Liver (tissue), 3 donors: Measurements from ENCODE around the gene BRMS1L.

Experiments
- GABPA ChIP-seq, 2 donors: IDR thresholded peaks in 1 of 2; conservative IDR thresholded peaks in 1 of 2; 2 replicates each; pipeline ENCODE4 v1.6.1; 2016; ENCODE audit warnings: antibody characterized with exemption in 2 of 2, mild to moderate bottlenecking in 1 of 2, moderate library complexity in 1 of 2
- HNF4A ChIP-seq, 2 donors: conservative IDR thresholded peaks; 2 replicates each; pipeline ENCODE4 v1.6.1; 2016; ENCODE audit warnings: antibody characterized with exemption in 2 of 2, mild to moderate bottlenecking in 2 of 2
- JUND ChIP-seq, 2 donors: IDR thresholded peaks; 2 replicates each; pipeline ENCODE4 v1.6.1; 2016; ENCODE audit warnings: antibody characterized with exemption in 2 of 2
- MAX ChIP-seq: IDR thresholded peaks from 2 replicates; pipeline ENCODE4 v1.6.1; 2016; ENCODE audit warnings: antibody characterized with exemption
- RAD21 ChIP-seq, 2 donors: IDR thresholded peaks; 2 replicates each; pipeline ENCODE4 v1.6.1; 2016; ENCODE audit warnings: antibody characterized with exemption in 2 of 2, mild to moderate bottlenecking in 2 of 2
- TAF1 ChIP-seq: conservative IDR thresholded peaks from 2 replicates; pipeline ENCODE4 v1.6.1; 2016; ENCODE audit warnings: antibody characterized with exemption, mild to moderate bottlenecking
- YY1 ChIP-seq: IDR thresholded peaks from 2 replicates; pipeline ENCODE4 v1.6.1; 2016; ENCODE audit warnings: antibody characterized with exemption, mild to moderate bottlenecking
- TF ChIP-seq, protein P1 (sequence below): IDR thresholded peaks from 2 replicates; pipeline ENCODE4 v1.6.1; 2016; ENCODE audit warnings: antibody characterized with exemption, mild to moderate bottlenecking
- TF ChIP-seq, protein P2 (sequence below): fragments of 150-350 bp; IDR thresholded peaks from 2 replicates; pipeline ENCODE4 v1.5.1; 2017; ENCODE audit warnings: improper control_type of control experiment, low read depth, low read length; ENCODE audit not compliant: missing input control
- TF ChIP-seq, protein P3 (sequence below): IDR thresholded peaks from 2 replicates; pipeline ENCODE4 v1.6.1; 2016; ENCODE audit warnings: antibody characterized with exemption
- TF ChIP-seq, protein P4 (sequence below): IDR thresholded peaks from 2 replicates; pipeline ENCODE4 v1.6.1; 2016; ENCODE audit warnings: antibody characterized with exemption
- donor health status: healthy.
- donor health status: healthy.

DNA sequence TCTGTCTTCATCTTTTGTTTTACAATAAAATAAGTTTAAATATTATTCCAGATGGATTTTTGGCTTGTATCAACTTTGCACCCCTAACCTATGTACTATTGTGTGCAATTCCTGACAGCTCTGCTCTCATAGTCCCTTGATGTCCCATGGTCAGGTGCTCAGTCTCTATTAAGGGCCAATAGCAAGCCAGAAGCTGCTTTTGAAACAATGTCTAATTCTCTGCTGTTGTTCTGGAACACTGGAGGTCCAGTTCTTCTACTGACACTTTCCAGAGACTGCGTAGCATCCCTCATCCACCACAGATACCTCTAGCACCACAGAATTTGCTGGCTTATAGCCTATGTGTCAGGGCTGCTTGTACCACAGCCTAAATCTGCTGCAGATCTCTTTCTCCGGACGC lies 74.6 kb downstream of the BRMS1L start:
- TF ChIP-seq RAD21 (IDR thresholded peaks at IDR 0.05), result no peak
- TF ChIP-seq, protein P1, sequence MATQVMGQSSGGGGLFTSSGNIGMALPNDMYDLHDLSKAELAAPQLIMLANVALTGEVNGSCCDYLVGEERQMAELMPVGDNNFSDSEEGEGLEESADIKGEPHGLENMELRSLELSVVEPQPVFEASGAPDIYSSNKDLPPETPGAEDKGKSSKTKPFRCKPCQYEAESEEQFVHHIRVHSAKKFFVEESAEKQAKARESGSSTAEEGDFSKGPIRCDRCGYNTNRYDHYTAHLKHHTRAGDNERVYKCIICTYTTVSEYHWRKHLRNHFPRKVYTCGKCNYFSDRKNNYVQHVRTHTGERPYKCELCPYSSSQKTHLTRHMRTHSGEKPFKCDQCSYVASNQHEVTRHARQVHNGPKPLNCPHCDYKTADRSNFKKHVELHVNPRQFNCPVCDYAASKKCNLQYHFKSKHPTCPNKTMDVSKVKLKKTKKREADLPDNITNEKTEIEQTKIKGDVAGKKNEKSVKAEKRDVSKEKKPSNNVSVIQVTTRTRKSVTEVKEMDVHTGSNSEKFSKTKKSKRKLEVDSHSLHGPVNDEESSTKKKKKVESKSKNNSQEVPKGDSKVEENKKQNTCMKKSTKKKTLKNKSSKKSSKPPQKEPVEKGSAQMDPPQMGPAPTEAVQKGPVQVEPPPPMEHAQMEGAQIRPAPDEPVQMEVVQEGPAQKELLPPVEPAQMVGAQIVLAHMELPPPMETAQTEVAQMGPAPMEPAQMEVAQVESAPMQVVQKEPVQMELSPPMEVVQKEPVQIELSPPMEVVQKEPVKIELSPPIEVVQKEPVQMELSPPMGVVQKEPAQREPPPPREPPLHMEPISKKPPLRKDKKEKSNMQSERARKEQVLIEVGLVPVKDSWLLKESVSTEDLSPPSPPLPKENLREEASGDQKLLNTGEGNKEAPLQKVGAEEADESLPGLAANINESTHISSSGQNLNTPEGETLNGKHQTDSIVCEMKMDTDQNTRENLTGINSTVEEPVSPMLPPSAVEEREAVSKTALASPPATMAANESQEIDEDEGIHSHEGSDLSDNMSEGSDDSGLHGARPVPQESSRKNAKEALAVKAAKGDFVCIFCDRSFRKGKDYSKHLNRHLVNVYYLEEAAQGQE, result no peak
- TF ChIP-seq, protein P2, sequence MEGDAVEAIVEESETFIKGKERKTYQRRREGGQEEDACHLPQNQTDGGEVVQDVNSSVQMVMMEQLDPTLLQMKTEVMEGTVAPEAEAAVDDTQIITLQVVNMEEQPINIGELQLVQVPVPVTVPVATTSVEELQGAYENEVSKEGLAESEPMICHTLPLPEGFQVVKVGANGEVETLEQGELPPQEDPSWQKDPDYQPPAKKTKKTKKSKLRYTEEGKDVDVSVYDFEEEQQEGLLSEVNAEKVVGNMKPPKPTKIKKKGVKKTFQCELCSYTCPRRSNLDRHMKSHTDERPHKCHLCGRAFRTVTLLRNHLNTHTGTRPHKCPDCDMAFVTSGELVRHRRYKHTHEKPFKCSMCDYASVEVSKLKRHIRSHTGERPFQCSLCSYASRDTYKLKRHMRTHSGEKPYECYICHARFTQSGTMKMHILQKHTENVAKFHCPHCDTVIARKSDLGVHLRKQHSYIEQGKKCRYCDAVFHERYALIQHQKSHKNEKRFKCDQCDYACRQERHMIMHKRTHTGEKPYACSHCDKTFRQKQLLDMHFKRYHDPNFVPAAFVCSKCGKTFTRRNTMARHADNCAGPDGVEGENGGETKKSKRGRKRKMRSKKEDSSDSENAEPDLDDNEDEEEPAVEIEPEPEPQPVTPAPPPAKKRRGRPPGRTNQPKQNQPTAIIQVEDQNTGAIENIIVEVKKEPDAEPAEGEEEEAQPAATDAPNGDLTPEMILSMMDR, result no peak
- TF ChIP-seq, protein P3, sequence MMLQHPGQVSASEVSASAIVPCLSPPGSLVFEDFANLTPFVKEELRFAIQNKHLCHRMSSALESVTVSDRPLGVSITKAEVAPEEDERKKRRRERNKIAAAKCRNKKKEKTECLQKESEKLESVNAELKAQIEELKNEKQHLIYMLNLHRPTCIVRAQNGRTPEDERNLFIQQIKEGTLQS, result no peak
- no peak for TF ChIP-seq GABPA (IDR thresholded peaks at IDR 0.05 in 1 of 2, conservative IDR thresholded peaks at IDR 0.05 in 1 of 2)
- TF ChIP-seq TAF1, result no peak
- TF ChIP-seq MAX, result no peak
- no peak for TF ChIP-seq HNF4A (conservative IDR thresholded peaks at IDR 0.05)
- TF ChIP-seq, protein P4, sequence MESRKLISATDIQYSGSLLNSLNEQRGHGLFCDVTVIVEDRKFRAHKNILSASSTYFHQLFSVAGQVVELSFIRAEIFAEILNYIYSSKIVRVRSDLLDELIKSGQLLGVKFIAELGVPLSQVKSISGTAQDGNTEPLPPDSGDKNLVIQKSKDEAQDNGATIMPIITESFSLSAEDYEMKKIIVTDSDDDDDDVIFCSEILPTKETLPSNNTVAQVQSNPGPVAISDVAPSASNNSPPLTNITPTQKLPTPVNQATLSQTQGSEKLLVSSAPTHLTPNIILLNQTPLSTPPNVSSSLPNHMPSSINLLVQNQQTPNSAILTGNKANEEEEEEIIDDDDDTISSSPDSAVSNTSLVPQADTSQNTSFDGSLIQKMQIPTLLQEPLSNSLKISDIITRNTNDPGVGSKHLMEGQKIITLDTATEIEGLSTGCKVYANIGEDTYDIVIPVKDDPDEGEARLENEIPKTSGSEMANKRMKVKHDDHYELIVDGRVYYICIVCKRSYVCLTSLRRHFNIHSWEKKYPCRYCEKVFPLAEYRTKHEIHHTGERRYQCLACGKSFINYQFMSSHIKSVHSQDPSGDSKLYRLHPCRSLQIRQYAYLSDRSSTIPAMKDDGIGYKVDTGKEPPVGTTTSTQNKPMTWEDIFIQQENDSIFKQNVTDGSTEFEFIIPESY, result no peak
- no peak for TF ChIP-seq YY1
- TF ChIP-seq JUND (IDR thresholded peaks at IDR 0.05), result no peak
